T-helper 9 cell (primary cell): ENCODE results near the gene HAPLN3.

Source experiments
- DNase-seq: peaks from one replicate; pipeline ENCODE4 v3.0.0-alpha.2; 2020

HAPLN3 gene

GRCh38 chr15:88891540-88892254 is 3.6 kb downstream of the HAPLN3 start:
- no peak for DNase-seq

GRCh38 chr15:88890495-88890894 is 4.8 kb downstream of the HAPLN3 start:
- no peak for DNase-seq

GRCh38 chr15:88888719-88889118 is 6.6 kb downstream of the HAPLN3 start:
- DNase-seq = no peak

GRCh38 chr15:88887068-88887580 is 8.2 kb downstream of the HAPLN3 start:
- no peak for DNase-seq

GRCh38 chr15:88882785-88883184 is 12.6 kb downstream of the HAPLN3 start:
- DNase-seq = no peak

- DNase-seq = no peak
Observed at GRCh38 chr15:88881775-88882174, 13.6 kb downstream of the HAPLN3 start.

- no peak for DNase-seq
Observed at GRCh38 chr15:88880944-88881740, 14.2 kb downstream of the HAPLN3 start.

GRCh38 chr15:88878720-88879184 is 16.6 kb downstream of the HAPLN3 start:
- DNase-seq = no peak

- DNase-seq = no peak
Observed at GRCh38 chr15:88877906-88878305, 17.4 kb downstream of the HAPLN3 start.

GRCh38 chr15:88877415-88877814 is 17.9 kb downstream of the HAPLN3 start:
- no peak for DNase-seq

- DNase-seq = no peak
Observed at GRCh38 chr15:88876573-88876972, 18.8 kb downstream of the HAPLN3 start.

- DNase-seq = no peak
Observed at GRCh38 chr15:88874684-88875083, 20.7 kb downstream of the HAPLN3 start.

- DNase-seq = no peak
Observed at GRCh38 chr15:88874275-88874674, 21.1 kb downstream of the HAPLN3 start.

GRCh38 chr15:88873786-88874185 is 21.6 kb downstream of the HAPLN3 start:
- no peak for DNase-seq

- DNase-seq = no peak
Observed at GRCh38 chr15:88872706-88873105, 22.6 kb downstream of the HAPLN3 start.

- no peak for DNase-seq
Observed at GRCh38 chr15:88872106-88872505, 23.2 kb downstream of the HAPLN3 start.

GRCh38 chr15:88871313-88871712 is 24.0 kb downstream of the HAPLN3 start:
- DNase-seq = no peak

- no peak for DNase-seq
Observed at GRCh38 chr15:88866295-88866881, 29.0 kb downstream of the HAPLN3 start.

GRCh38 chr15:88865498-88866099 is 29.7 kb downstream of the HAPLN3 start:
- DNase-seq = no peak

GRCh38 chr15:88864861-88865497 is 30.4 kb downstream of the HAPLN3 start:
- no peak for DNase-seq

GRCh38 chr15:88863412-88863811 is 31.9 kb downstream of the HAPLN3 start:
- no peak for DNase-seq

GRCh38 chr15:88860212-88860611 is 35.1 kb downstream of the HAPLN3 start:
- DNase-seq = no peak

GRCh38 chr15:88859550-88859949 is 35.8 kb downstream of the HAPLN3 start:
- no peak for DNase-seq
